GM19324 (cell line): ENCODE results near the gene PTPN4.
"Not testable (repeated sequence)": the region's sequence is repeated elsewhere in the genome, so short reads cannot be mapped to it uniquely, and the experiment has no call there.

Experiments used
- ATAC-seq: cut with Tn5 transposase; IDR thresholded peaks from one replicate; pipeline ENCODE4 v1.9.1; 2021; ENCODE audit warnings: mild to moderate bottlenecking, moderate library complexity; ENCODE audit not compliant: unreplicated experiment, low FRiP score

Gene PTPN4

DNA sequence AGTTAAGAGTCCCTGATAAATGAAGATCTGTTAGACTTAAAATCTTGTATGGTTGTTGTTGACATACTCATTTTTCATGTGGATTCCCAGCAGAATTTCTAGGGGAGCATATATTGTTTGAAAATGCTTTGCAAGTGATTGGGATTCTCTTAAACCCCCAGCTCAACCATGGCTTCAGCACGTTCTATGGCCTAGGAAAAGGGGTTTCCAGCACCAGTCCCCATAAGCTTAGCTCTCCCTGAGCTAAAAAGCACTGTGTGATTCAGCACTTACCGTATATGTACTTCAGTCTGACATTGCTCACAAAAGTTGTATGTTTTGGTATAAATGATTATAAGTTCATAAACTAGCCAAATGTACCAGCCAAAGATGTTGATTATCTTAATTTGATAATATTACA, 173.1 kb downstream of the PTPN4 start:
- no peak for ATAC-seq

DNA sequence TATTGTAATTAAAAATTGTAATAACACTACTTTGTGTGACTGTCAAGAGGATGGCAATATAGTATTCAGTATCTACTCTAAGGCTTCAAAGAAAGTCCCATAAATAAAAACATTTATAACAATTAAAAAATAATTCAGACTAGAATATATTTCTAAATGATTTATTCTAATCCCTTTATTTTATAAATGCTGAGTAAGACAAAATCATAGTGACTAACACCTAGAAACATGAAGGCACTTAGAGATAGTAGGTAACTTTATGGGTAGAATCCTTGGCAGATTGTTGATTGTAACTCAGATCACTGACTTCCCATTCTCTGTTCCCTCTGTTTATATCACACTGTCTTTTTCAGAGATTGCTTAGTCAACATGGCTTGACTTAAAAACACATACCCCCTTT, 174.6 kb downstream of the PTPN4 start:
- no peak for ATAC-seq

DNA sequence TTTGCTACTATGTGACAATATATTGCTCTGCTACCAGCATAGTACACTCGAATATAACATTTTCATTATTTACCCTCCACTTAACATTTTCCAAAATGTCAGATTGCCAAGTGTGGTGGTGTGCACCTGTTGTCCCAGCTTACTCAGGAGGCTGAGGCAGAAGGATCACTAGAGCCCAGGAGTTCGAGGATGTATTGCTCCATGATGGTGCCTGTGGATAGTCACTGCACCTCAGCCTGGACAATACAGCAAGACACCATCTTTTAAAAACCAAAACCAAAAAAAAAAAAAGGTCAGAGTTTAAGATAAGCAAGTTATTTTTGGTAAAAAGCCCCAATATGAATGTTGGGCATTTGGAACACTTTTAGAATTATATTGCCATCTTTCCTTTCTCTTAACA, 178.0 kb downstream of the PTPN4 start:
- no peak for ATAC-seq

DNA sequence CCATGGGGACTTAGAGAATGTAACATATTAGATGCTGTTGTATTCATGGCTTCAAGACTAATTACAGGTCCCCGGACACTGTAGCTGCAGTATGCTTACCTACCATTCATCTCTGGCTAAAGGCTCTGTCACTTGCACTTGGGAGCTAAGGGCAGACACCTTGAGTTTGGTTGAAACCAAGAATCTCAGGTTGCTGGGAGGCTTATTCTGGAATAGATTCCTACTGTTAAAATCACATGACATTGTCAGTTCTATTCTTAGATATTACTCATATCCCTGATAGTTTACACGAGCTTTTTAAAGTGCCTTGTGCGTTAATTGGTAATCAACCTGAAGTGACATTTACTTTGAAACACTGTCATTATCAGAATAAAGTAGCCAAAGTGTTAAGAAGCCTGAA, 180.2 kb downstream of the PTPN4 start:
- ATAC-seq: no peak

DNA sequence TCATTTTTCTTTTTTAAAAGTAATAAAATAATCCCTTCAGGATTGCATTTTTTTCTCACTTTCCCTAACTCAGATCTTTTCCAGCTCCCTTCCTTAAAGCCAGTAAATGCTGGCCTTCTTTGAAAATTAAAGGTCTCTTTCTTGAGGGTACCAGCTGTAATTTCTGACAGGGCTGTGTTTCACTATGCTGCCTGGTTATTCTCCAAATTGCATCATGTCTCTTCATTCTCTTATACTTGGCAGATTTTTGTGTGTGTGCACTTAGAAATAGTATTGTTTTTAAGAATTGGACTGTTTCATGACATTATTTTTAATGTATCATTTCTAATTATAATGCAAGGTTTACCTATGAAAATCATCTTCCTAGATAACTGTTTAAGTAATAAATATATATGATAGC, 181.1 kb downstream of the PTPN4 start:
- ATAC-seq: no peak

DNA sequence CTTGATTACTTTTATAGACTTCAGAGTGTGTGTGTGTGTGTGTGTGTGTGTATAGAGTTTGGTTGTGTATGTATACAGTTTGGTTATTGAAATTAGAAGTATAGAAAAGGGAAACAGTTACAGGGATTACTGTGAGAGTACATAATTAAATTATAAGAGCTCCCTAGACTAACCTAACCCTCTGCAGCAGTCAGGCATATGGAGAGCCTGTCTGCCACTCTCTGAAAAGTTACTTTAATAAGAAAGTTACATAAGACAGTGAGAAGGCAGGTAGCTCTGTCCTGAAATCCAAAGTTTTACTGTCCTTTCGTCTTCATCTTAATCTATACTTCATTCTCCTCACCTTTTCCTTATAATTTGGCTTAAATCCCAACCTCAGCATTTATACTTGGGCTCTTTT, 181.7 kb downstream of the PTPN4 start:
- ATAC-seq: no peak

DNA sequence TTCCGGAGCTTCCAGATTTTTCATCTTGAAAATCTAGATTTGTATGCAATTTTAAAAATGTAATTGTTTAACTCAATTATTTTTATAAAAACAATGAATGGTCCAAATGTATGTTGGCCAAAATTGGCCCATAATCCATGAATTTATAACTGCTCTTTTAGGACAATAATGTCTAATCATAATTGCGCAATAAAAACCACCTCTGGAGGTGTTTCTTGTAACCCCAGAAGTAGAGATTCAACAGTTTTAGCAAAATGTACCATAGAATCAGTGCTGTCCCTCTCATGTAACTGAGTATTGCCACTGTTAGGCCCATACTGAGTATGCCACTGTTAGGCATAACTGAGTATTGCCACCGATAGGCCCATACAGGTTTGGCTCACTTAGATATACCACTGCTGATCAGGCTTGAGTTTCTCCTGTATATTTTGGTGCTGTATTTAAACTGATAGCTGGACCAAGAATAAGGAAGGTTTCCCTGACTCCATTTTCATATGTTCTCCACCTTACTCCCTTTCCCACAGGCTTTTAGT, 182.3 kb downstream of the PTPN4 start:
- no peak for ATAC-seq

DNA sequence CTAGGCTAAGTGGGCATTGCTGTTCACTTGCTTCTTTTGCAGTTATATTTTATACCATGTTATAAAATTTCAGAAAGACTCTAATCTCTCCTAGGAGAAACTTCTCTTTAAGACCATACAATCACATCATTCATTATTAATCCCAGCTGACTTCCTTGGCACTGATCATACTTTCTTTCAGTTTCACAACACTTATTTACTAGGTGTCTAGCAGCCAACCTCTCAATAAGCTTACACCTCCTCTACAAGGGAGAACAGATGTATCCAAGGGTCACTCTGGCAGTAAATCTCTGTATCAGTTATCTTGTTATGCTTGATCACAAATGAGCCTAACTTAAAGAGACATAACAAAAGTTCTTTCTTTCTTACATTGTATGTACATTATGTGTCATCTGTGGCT, 183.3 kb downstream of the PTPN4 start:
- no peak for ATAC-seq

DNA sequence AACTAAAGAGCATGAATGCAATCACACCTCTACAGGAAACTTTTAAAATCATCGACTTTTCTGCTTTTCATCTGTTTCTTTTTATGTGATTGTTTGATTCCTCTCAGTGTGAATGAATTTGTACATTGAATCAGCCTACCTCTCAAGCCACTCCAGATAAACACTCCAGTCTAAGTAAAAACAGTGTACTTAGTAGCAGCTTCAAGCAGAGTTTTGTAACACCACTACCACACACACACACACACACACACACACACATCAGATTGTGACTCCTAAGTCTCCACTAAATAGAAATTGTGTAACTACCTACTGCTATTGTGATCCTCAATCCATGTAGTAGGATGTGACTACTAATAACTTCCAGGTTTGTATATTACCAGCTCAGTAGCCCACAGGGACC, 187.8 kb downstream of the PTPN4 start:
- no peak for ATAC-seq

DNA sequence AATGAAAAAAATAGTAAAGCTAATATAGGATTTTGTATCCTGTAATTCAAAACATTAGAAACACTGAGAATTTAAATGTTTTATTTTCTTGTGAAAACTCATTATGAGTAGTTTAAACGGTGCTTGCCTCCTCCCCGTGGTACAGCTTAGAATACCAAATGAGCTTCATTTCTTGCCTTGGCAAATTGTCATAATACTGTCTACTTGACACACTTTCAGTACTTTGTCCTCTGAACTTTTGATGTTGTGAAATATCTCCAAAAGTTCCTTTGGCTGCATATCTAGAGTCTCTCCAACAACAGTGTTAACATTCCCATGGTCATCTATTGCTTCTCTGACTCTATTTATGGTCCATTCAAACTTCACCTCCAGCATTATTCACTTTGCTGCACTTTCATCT, 191.2 kb downstream of the PTPN4 start:
- ATAC-seq: no peak

DNA sequence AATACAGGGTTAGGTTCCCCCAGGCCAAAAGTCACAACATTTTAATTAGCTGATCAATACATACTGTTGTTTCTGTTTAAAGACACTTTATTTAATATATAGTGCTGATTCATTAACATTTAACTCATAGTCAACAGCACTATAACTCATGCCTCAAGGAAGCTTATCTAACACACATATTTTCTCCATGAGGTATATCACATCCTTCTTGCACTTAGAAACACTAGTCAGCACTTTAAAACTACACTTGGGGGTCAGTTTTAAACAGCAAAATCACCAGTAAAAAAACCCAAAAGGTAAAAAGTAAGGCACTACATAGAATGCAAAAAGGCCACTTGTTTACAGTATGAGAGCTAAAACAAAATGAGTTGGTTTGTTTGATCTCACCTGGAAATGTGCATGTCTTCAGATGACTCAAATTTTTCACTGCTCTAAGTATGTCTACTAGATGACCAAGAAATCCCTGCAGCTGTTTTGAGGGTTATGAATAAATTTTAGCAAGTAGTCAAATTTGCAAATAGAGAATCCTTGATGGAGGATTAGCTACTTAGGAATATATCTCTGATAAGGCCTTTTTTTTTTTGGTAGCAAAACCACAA, 199.0 kb downstream of the PTPN4 start:
- no peak for ATAC-seq

DNA sequence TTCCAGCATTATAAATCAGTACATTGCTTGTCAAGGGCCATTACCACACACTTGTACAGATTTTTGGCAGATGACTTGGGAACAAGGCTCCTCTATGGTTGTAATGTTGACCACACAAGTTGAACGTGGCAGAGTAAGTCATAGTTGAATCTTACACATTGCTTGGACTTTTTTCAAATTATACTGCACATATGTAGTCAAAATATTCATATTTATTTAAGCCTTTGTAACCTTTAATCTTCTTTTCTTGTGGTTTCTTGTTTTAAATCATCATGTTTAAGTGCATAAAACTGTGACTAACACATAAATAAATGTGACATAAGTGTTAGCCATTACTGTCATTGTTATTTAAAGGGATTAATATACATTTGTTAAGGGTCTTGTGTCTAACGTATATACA, 201.1 kb downstream of the PTPN4 start:
- ATAC-seq: no peak

DNA sequence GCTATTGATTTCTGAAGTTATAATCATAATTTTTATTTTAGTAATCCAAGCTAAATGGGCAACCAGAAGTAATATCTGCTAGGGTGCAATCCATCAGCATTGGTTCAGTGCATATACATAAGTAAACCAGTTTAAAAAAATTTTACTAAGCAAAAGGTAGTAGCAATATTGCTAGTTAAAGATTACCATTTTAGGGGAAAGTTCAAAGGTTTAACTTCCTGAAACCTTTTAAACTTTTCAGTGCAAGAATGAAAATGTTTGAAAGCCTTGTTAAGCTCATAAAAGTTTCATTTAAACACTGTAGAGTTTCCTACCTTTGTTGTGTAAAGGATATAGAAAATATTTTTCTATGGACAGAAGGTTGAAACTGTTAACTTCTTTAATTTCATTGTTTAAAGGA, 222.2 kb downstream of the PTPN4 start:
- no peak for ATAC-seq

DNA sequence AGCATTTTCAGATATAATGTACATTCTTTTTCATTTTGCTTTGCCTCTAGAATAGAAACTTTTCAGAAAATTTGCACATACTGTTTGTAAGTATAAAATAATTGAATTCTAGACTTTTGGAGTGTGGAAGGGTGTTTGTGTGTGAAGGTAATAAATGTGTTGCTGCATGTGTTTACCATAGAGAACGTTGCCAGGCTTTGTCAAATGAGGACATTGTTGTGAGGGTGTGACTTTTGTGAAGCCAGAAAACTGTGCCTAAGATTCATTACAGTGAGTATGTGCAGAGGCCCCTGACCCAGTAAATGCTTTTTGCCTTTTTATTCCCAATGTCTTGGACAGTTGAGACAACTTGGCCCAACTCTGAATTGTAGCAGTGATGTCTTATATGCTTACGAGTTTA, 222.8 kb downstream of the PTPN4 start:
- ATAC-seq: no peak

DNA sequence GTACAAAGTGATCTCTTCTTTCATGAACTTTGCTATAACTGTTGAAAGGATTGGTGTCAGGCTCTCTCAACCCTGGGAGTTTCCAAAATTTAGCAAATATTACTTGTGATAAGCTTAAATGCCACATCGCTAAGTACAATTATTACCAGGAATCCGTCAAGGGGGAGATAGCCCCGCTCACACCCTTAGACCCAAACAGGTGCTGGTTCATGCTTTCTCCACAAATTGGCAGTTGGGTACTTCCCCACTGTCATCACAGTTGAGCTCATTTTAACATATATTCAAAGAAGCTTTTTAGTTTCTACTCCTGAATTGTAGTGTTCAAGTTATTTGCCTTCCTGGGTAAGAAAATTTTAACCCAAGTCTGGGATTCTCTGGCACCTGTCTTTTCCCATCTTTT, 223.4 kb downstream of the PTPN4 start:
- ATAC-seq: no peak

DNA sequence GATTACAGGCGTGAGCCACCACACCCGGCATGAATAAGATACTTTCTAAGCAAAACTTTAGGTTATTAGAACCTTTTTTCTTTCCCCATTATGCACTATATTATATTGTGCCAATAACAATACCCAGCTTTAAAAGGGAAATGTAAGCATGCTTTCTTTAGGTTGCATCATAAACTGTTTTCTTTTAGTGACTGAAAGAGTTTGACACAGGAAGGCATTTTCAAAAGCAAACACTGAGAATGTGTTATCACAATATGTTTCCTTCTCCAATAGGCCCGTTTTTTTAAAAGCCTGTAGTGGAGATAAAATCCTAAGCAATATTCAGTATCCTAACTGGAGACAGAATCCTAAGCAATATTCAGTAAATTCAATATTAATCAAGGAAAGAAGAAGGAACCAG, 236.4 kb downstream of the PTPN4 start:
- ATAC-seq: no peak

DNA sequence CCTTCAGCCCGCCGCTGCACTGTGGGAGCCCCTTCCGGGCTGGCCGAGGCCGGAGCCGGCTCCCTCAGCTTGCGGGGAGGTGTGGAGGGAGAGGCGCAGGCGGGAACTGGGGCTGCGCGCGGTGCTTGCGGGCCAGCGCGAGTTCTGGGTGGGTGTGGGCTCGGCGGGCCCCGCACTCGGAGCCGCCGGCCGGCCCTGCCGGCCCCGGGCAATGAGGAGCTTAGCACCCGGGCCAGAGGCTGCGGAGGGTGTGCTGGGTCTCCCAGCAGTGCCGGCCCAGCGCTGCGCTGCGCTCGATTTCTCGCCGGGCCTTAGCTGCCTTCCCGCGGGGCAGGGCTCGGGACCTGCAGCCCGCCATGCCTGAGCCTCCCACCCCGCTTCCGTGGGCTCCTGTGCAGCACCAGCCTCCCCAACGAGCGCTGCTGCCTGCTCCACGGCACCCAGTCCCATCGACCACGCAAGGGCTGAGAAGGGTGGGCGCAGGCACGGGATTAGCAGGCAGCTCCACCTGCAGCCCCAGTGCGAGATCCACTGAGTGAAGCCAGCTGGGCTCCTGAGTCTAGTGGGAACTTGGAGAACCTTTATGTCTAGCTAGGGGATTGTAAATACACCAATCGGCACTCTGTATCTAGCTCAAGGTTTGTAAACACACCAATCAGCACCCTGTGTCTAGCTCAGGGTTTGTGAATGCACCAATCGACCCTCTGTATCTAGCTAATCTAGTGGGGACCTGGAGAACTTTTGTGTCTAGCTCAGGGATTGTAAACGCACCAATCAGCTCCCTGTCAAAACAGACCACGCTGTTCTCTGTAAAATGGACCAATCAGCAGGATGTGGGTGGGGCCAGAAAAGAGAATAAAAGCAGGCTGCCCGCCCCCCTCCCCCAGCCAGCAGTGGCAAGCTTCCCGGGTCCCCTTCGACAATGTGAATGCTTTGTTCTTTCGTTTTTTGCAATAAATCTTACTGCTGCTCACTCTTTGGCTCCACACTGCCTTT, 237.5 kb downstream of the PTPN4 start:
- not testable (repeated sequence) for ATAC-seq

DNA sequence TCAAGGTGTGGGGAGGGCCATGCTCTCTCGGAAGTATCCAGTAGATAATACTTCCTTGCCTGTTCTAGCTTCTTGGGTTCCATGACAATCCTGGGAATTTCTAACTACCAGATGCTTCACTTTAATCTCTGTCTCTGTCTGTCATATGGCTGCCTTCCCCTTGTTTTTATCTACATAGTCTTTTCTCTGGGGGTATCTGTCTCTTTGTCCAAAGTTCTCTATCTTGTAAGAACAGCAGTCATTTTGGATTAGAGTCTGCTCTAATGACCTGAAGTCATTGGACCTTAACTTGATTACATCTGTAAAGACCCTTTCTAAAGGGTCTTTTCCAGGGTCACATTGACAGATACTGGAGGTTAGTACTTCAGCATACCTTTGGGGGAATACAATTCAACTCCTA, 241.7 kb downstream of the PTPN4 start:
- no peak for ATAC-seq

DNA sequence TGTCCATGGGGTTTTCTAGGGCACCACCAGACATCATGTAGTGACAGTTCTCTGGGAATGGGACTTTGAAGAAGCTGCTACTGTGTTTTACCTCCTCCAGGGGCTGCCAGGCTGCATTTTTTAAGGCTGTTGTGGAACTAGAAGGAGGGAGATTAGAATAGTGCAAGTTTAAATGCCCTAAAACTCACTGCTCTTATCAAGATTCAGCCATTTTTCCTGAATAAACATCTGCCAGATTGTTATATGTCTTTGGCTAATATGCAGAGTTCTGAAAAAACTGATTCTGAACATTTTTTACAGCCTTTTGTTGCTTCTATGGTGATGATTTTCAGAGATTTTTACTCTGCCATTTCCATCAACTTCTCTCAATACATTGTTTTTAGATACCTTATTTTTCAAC, 244.5 kb downstream of the PTPN4 start:
- ATAC-seq: no peak

DNA sequence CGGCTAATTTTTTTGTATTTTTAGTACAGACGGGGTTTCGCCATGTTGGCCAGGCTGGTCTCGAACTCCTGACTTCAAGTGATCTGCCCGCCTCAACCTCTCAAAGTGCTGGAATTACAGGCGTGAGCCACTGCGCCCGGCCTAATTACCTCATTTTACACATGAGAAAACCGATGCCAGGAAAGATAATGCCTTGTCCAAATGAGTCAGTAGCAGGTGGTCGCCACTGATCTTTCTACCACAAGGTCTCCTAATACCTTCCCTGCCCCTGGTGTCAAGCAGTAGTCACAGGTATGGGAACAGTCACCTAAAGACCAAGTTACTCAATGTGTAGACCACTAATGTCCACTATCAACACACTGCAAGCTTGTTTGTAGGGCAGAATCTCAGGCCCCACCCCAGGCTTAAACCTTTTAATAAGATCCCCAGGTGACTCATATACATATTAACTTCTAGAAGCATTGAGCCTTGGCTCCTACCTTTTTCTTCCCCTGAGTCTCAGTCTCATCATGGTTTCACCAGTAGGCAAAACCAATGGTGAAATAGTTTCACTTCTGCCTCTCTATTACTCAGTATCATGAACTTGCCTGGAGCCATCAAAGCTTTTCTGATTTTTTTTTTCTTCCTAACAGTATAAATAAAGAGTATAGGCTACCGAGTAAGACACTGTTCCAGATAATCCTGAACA, 246.3 kb downstream of the PTPN4 start:
- ATAC-seq: peak; percentile 80

DNA sequence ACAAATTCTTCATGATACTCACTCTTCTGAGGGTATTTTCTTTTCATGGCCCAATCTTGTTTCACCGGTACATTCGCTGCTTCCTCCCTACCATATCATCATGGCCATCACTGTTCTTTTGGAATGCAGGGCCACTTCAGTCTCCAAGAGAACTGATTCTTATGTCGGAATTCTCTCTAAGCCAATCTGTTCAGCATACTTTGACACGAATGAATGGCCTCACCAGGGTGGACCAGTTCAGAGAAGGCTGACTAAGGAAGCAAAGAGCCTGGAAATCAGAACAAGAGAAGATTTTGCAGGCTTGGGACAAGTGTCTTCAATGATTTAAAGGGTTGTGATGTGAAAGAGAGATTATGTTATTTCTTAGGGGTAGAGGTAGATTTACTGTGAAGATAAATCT, 248.1 kb downstream of the PTPN4 start:
- ATAC-seq: no peak
